PC-3 (cell line): ENCODE measurements around the gene ABCC3. TPM values are rescaled to one million over a fixed set of nuclear protein-coding genes. Genes with fewer than 3 reads are reported as not detected.

Experiments
- ATAC-seq: fragments of 200-7000 bp; cut with Tn5 transposase; 2 replicates; pipeline ENCODE4 v1.9.1; 2020; ENCODE audit warnings: mild to moderate bottlenecking, moderate library complexity
- BruUV-seq: library from RNA; stranded (reverse); fragments of 400-500 nt; replicated peaks from 2 replicates; lab custom pipeline; 2021; lab: Mats Ljungman, UMichigan
- CTCF ChIA-PET: fragments of 300-600 bp; sonication (Branson Sonifier 250); formaldehyde crosslinking; loops from one replicate; lab custom pipeline; 2022; ENCODE audit warnings: antibody characterized with exemption; lab: Charles Lee
- POLR2A ChIA-PET: fragments of 300-600 bp; sonication (Branson Sonifier 250); formaldehyde crosslinking; loops from one replicate; lab custom pipeline; 2022; ENCODE audit warnings: antibody characterized with exemption; ENCODE audit not compliant: unreplicated experiment; lab: Charles Lee
- DNase-seq: peaks from one replicate; pipeline ENCODE4 v3.0.0-alpha.2; 2015
- H2AFZ ChIP-seq: fragments of 300-600 bp; sonication (generic); 2 replicates; pipeline ENCODE4 v1.6.0; 2016; ENCODE audit warnings: antibody characterized with exemption, low read length
- H3F3A ChIP-seq: fragments of 300-600 bp; sonication (generic); one replicate; pipeline ENCODE4 v1.6.0; 2017; ENCODE audit warnings: antibody characterized with exemption, low read length, control low read depth, mild to moderate bottlenecking; ENCODE audit not compliant: unreplicated experiment
- H3K27ac ChIP-seq: fragments of 300-600 bp; sonication (generic); 2 replicates; pipeline ENCODE4 v1.5.1; 2016; ENCODE audit warnings: mild to moderate bottlenecking, low read length
- H3K27me3 ChIP-seq: fragments of 300-600 bp; sonication (generic); 2 replicates; pipeline ENCODE4 v1.6.1; 2016; ENCODE audit warnings: low read length, mixed read lengths
- H3K36me3 ChIP-seq: fragments of 300-600 bp; sonication (generic); 2 replicates; pipeline ENCODE4 v1.6.1; 2016; ENCODE audit warnings: low read depth, mixed run types, low read length, mixed read lengths
- H3K4me1 ChIP-seq: fragments of 300-600 bp; sonication (generic); 2 replicates; pipeline ENCODE4 v1.5.1; 2016; ENCODE audit warnings: low read length; ENCODE audit not compliant: insufficient read depth
- H3K4me2 ChIP-seq: fragments of 300-600 bp; sonication (generic); 2 replicates; pipeline ENCODE4 v1.6.0; 2016; ENCODE audit warnings: low read length
- H3K4me3 ChIP-seq: fragments of 300-600 bp; sonication (generic); 2 replicates; pipeline ENCODE4 v1.5.1; 2016; ENCODE audit warnings: mild to moderate bottlenecking, low read length, mixed read lengths
- H3K79me2 ChIP-seq: fragments of 300-600 bp; sonication (generic); 2 replicates; pipeline ENCODE4 v1.6.1; 2017; ENCODE audit warnings: low read length, mixed read lengths
- H3K9ac ChIP-seq: fragments of 300-600 bp; sonication (generic); 2 replicates; pipeline ENCODE4 v1.6.0; 2016; ENCODE audit warnings: mild to moderate bottlenecking, low read length
- H3K9me2 ChIP-seq: fragments of 300-600 bp; sonication (generic); replicated peaks from 2 replicates; pipeline ENCODE4 v1.6.1; 2016; ENCODE audit warnings: mixed run types, low read length, mixed read lengths
- H3K9me3 ChIP-seq: fragments of 300-600 bp; sonication (generic); 2 replicates; pipeline ENCODE4 v1.6.1; 2016; ENCODE audit warnings: low read length, mixed read lengths
- H4K20me1 ChIP-seq: fragments of 300-600 bp; sonication (generic); 2 replicates; pipeline ENCODE4 v1.6.1; 2016; ENCODE audit warnings: low read length, mixed read lengths
- EZH2 ChIP-seq: fragments of 300-600 bp; sonication (generic); IDR thresholded peaks from one replicate; pipeline ENCODE4 v1.6.1; 2017; ENCODE audit warnings: antibody characterized with exemption, mild to moderate bottlenecking, low read length; ENCODE audit not compliant: unreplicated experiment
- EZH2phosphoT487 ChIP-seq: fragments of 300-600 bp; sonication (generic); IDR thresholded peaks from 2 replicates; pipeline ENCODE4 v1.6.1; 2018; ENCODE audit warnings: mild to moderate bottlenecking, antibody characterized with exemption, low read length, borderline replicate concordance
- intact Hi-C: fragments of 100-400 bp; cut with micrococcal nuclease; formaldehyde crosslinking; loops from 2 replicates; pipeline ENCODE4 v1.9.0; 2023
- total RNA-seq: library from RNA; depleted of rRNA; stranded (reverse); fragments of >200 nt; gene quantifications from 2 replicates; pipeline ENCODE4 v1.2.3, GENCODE V29; 2014
- TF ChIP-seq, protein P1 (sequence below): fragments of 300-600 bp; sonication (generic); conservative IDR thresholded peaks from 2 replicates; pipeline ENCODE4 v1.5.1; 2017; ENCODE audit warnings: antibody characterized with exemption, low read depth, mild to moderate bottlenecking, low read length

ABCC3 gene
- total RNA-seq, 1 experiment from 2014 or later, result 50.2 TPM

DNA sequence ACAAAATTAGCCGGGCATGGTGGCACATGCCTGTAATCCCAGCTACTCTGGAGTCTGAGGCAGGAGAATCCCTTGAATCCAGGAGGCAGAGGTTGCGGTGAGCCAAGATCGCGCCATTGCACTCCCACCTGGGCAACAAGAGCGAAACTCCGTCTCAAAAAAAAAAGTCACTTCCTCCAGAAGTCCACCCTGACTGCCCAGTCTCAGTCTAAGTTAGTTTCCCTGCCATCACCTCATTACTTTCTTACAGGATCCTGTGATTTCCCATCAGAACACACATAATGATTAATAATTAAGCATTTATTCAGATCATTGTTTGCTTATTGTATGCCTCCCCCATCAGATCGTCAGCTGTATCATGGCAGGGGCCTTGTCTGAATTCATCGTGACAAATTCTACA is 31.6 kb downstream of the ABCC3 start:
- Histone ChIP-seq H3K27me3 (no peaks in the 10 kb centered on the region), H3K4me1 (peaks cover 32% of the 10 kb centered on the region), H3K4me3 (no peak overlapping the region), H3K9me3 (no peaks in the 10 kb centered on the region), H3K79me2 (no peaks in the 10 kb centered on the region), H2AFZ (no peak overlapping the region), H3K36me3 (no peaks in the 10 kb centered on the region), H3F3A (no peaks in the 10 kb centered on the region), H3K27ac (no peak overlapping the region), H3K9me2 (no peaks in the 10 kb centered on the region), H3K4me2 (no peak overlapping the region), H3K9ac (no peak overlapping the region), H4K20me1 (no peaks in the 10 kb centered on the region)
- POLR2A ChIA-PET, result no interaction called here
- BruUV-seq, result no TSS peak
- DNase-seq (no peak), ATAC-seq (no peak)
- CTCF ChIA-PET, result no interaction called here
- TF ChIP-seq, protein P1, sequence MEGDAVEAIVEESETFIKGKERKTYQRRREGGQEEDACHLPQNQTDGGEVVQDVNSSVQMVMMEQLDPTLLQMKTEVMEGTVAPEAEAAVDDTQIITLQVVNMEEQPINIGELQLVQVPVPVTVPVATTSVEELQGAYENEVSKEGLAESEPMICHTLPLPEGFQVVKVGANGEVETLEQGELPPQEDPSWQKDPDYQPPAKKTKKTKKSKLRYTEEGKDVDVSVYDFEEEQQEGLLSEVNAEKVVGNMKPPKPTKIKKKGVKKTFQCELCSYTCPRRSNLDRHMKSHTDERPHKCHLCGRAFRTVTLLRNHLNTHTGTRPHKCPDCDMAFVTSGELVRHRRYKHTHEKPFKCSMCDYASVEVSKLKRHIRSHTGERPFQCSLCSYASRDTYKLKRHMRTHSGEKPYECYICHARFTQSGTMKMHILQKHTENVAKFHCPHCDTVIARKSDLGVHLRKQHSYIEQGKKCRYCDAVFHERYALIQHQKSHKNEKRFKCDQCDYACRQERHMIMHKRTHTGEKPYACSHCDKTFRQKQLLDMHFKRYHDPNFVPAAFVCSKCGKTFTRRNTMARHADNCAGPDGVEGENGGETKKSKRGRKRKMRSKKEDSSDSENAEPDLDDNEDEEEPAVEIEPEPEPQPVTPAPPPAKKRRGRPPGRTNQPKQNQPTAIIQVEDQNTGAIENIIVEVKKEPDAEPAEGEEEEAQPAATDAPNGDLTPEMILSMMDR, result no peak
- no peak for TF ChIP-seq EZH2phosphoT487
- no peak for TF ChIP-seq EZH2
- intact Hi-C loops, result no loop called here

DNA sequence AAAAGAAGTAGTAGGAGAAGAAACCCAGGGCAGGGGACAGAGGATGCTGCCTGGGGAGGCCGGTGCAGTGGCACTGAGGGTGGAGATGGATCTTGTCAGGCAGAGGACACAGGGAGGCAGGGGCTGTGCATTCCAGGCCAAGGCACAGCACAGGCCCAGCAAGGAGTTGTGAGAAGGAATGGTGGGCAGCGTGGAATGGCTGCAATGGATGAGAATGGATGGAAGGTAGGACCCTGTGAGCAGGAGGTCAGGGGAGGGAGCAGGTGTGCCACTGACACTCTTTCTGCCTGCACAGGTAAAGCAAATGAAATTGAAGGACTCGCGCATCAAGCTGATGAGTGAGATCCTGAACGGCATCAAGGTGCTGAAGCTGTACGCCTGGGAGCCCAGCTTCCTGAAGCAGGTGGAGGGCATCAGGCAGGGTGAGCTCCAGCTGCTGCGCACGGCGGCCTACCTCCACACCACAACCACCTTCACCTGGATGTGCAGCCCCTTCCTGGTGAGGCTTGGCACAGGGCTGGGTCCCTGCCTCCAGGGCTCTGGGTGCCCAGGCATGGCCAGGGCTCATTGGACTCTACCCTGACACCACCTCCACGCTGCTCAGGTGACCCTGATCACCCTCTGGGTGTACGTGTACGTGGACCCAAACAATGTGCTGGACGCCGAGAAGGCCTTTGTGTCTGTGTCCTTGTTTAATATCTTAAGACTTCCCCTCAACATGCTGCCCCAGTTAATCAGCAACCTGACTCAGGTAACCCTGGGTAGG is 32.8 kb downstream of the ABCC3 start:
- Histone ChIP-seq H3K27me3 (no peaks in the 10 kb centered on the region), H3K4me2 (peak overlapping the region; percentile 59), H3K4me1 (peaks cover 23% of the 10 kb centered on the region), H3K79me2 (no peaks in the 10 kb centered on the region), H4K20me1 (no peaks in the 10 kb centered on the region), H3K9me2 (no peaks in the 10 kb centered on the region), H3F3A (no peaks in the 10 kb centered on the region), H3K4me3 (no peak overlapping the region), H3K9me3 (no peaks in the 10 kb centered on the region), H3K9ac (no peak overlapping the region), H3K36me3 (no peaks in the 10 kb centered on the region), H3K27ac (no peak overlapping the region), H2AFZ (no peak overlapping the region)
- intact Hi-C loops, result no loop called here
- DNase-seq (no peak), ATAC-seq (no peak)
- ChIA-PET CTCF (no interaction called here), POLR2A (no interaction called here)
- TF ChIP-seq, protein P1, result no peak
- TF ChIP-seq EZH2 (no peak), EZH2phosphoT487 (no peak)
- no TSS peak for BruUV-seq
